Keratinocyte (primary cell): Measurements from ENCODE around the gene TENT4B.
A peak's percentile ranks its signal among the peaks of the same experiment; 100 is the strongest.

Experiments used
- CTCF ChIP-seq, 3 experiments: IDR thresholded peaks in 1 of 3; conservative IDR thresholded peaks in 1 of 3; optimal IDR thresholded peaks in 1 of 3; 2 replicates in 2 of 3; 3 replicates in 1 of 3; pipeline versions ENCODE3 to v1.5.1; 2011; ENCODE audit warnings: low read length in 3 of 3, mild to moderate bottlenecking in 3 of 3, moderate library complexity in 2 of 3, control low read depth in 1 of 3, inconsistent platforms in 1 of 3; ENCODE audit not compliant: insufficient read depth in 2 of 3; ENCODE audit errors: extremely low read depth in 1 of 3
- EZH2 ChIP-seq: IDR thresholded peaks from one replicate; pipeline ENCODE4 v1.6.1; 2012; ENCODE audit warnings: inconsistent platforms, mild to moderate bottlenecking, low read length, moderate library complexity

GRCh38 chr16:50210266-50211038, 57.3 kb downstream of the TENT4B start:
- TF ChIP-seq CTCF (optimal IDR thresholded peaks at IDR 0.05 in 1 of 3, IDR thresholded peaks at IDR 0.05 in 1 of 3, conservative IDR thresholded peaks at IDR 0.05 in 1 of 3; ENCODE audit: extremely low read depth in 1 of 3, insufficient read depth in 2 of 3, low read length in 3 of 3) (peak; percentile 78 to 82 (median 82)), EZH2 (no peak)
